Breast epithelium (tissue), 3 donors: ENCODE measurements around the gene RHBDF2.

Experiments used
- POLR2A ChIP-seq: fragments of 450-650 bp; IDR thresholded peaks from one replicate; pipeline ENCODE4 v1.6.1; 2016; ENCODE audit warnings: antibody characterized with exemption, mild to moderate bottlenecking, moderate library complexity
- POLR2AphosphoS5 ChIP-seq, 3 donors: sonication (generic); formaldehyde crosslinking; IDR thresholded peaks; one replicate each; pipeline ENCODE4 v1.6.1; 2017; ENCODE audit warnings: antibody characterized with exemption in 3 of 3
- TF ChIP-seq, protein P1 (sequence below), 3 donors: fragments of 450-650 bp; IDR thresholded peaks; one replicate each; pipeline ENCODE4 v1.5.1; 2016 to 2017; ENCODE audit warnings: antibody characterized with exemption in 3 of 3, mild to moderate bottlenecking in 3 of 3, moderate library complexity in 3 of 3

- TF ChIP-seq, protein P1, sequence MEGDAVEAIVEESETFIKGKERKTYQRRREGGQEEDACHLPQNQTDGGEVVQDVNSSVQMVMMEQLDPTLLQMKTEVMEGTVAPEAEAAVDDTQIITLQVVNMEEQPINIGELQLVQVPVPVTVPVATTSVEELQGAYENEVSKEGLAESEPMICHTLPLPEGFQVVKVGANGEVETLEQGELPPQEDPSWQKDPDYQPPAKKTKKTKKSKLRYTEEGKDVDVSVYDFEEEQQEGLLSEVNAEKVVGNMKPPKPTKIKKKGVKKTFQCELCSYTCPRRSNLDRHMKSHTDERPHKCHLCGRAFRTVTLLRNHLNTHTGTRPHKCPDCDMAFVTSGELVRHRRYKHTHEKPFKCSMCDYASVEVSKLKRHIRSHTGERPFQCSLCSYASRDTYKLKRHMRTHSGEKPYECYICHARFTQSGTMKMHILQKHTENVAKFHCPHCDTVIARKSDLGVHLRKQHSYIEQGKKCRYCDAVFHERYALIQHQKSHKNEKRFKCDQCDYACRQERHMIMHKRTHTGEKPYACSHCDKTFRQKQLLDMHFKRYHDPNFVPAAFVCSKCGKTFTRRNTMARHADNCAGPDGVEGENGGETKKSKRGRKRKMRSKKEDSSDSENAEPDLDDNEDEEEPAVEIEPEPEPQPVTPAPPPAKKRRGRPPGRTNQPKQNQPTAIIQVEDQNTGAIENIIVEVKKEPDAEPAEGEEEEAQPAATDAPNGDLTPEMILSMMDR (IDR thresholded peaks at IDR 0.05): no peak
- TF ChIP-seq POLR2A: no peak
- TF ChIP-seq POLR2AphosphoS5 (IDR thresholded peaks at IDR 0.05): no peak
Observed at GRCh38 chr17:76536511-76537287, 35.5 kb upstream of the RHBDF2 start.
